ENCODE results near the gene SIGLEC1.
A peak's percentile ranks its signal among the peaks of the same experiment; 100 is the strongest.

Gene SIGLEC1

GRCh38 chr20:3727401-3728021 lies 15.1 kb upstream of the SIGLEC1 start:
- no peak for DNase-seq

GRCh38 chr20:3724356-3724755 lies 12.0 kb upstream of the SIGLEC1 start:
- no peak for DNase-seq

GRCh38 chr20:3723284-3723683 lies 10.9 kb upstream of the SIGLEC1 start:
- DNase-seq, result no peak

- no peak for DNase-seq
These were observed 9.5 kb upstream of the SIGLEC1 start for GRCh38 chr20:3721912-3722311.

- DNase-seq, result no peak
These were observed 8.2 kb upstream of the SIGLEC1 start for GRCh38 chr20:3720626-3721025.

GRCh38 chr20:3720068-3720467 lies 7.7 kb upstream of the SIGLEC1 start:
- DNase-seq, result no peak

GRCh38 chr20:3719046-3719445 lies 6.6 kb upstream of the SIGLEC1 start:
- no peak for DNase-seq

- DNase-seq, result peak; percentile 13
These were observed 3.9 kb upstream of the SIGLEC1 start for GRCh38 chr20:3716195-3716834.

- DNase-seq, result no peak
These were observed 1.7 kb upstream of the SIGLEC1 start for GRCh38 chr20:3714092-3714491.

- no peak for DNase-seq
These were observed 887 bp downstream of the SIGLEC1 start for GRCh38 chr20:3711484-3711941.

- no peak for DNase-seq
These were observed 1.5 kb downstream of the SIGLEC1 start for GRCh38 chr20:3710703-3711483.

GRCh38 chr20:3710011-3710466 lies 2.4 kb downstream of the SIGLEC1 start:
- no peak for DNase-seq

- no peak for DNase-seq
These were observed 4.9 kb downstream of the SIGLEC1 start for GRCh38 chr20:3707508-3707899.

- no peak for DNase-seq
These were observed 5.5 kb downstream of the SIGLEC1 start for GRCh38 chr20:3706774-3707507.

- no peak for DNase-seq
These were observed 6.2 kb downstream of the SIGLEC1 start for GRCh38 chr20:3705970-3706739.

GRCh38 chr20:3705491-3705969 lies 6.9 kb downstream of the SIGLEC1 start:
- DNase-seq, result no peak

GRCh38 chr20:3704087-3704486 lies 8.3 kb downstream of the SIGLEC1 start:
- DNase-seq, result no peak

GRCh38 chr20:3702611-3703391 lies 9.6 kb downstream of the SIGLEC1 start:
- no peak for DNase-seq

GRCh38 chr20:3701061-3701998 lies 11.1 kb downstream of the SIGLEC1 start:
- no peak for DNase-seq

- DNase-seq, result no peak
These were observed 13.4 kb downstream of the SIGLEC1 start for GRCh38 chr20:3699037-3699436.
